Keratinocyte (primary cell): Measurements from ENCODE around the gene ANKRD42. TPM values are rescaled to one million over a fixed set of nuclear protein-coding genes. Genes with fewer than 3 reads are reported as not detected.

Source experiments
- DNase-seq: peaks from one replicate; pipeline ENCODE4 v3.0.0-alpha.2; 2011; ENCODE audit warnings: low read depth, missing footprints, low spot score
- FAIRE-seq: peaks from 2 replicates; lab custom pipeline; 2011; peaks lifted over from hg19 to GRCh38; lab: Jason Lieb, UNC
- H2AFZ ChIP-seq: 2 replicates; pipeline ENCODE4 v1.6.0; 2012; ENCODE audit warnings: low read length, control low read depth, inconsistent platforms; ENCODE audit not compliant: control insufficient read depth
- H3K27ac ChIP-seq: 2 replicates; pipeline ENCODE4 v1.5.1; 2011; ENCODE audit warnings: low read length; ENCODE audit not compliant: control insufficient read depth, insufficient read depth
- H3K27me3 ChIP-seq: 3 replicates; pipeline ENCODE4 v1.6.0; 2011; ENCODE audit warnings: low read length; ENCODE audit not compliant: control insufficient read depth, insufficient read depth; ENCODE audit errors: extremely low read depth
- H3K36me3 ChIP-seq, 2 experiments: 2 replicates in 1 of 2; 3 replicates in 1 of 2; pipeline ENCODE4 v1.5.1; 2011; ENCODE audit warnings: low read length in 2 of 2, mild to moderate bottlenecking in 1 of 2; ENCODE audit not compliant: control insufficient read depth in 2 of 2, insufficient read depth in 2 of 2; ENCODE audit errors: extremely low read depth in 1 of 2
- H3K4me1 ChIP-seq: 3 replicates; pipeline ENCODE4 v1.5.1; 2011; ENCODE audit warnings: low read length; ENCODE audit not compliant: control insufficient read depth, insufficient read depth; ENCODE audit errors: extremely low read depth
- H3K4me2 ChIP-seq: 3 replicates; pipeline ENCODE4 v1.6.0; 2011; ENCODE audit warnings: low read depth, low read length; ENCODE audit not compliant: control insufficient read depth, insufficient read depth; ENCODE audit errors: extremely low read depth
- H3K4me3 ChIP-seq, 3 experiments: fragments of 200-600 bp in 1 of 3; sonication (generic) in 1 of 3; 2 replicates in 2 of 3; 3 replicates in 1 of 3; pipeline ENCODE4 v1.5.1; 2011 to 2016; ENCODE audit warnings: low read length in 3 of 3, mild to moderate bottlenecking in 3 of 3, control low read depth in 2 of 3, inconsistent platforms in 1 of 3, low read depth in 1 of 3, mixed read lengths in 1 of 3, mixed run types in 1 of 3, moderate library complexity in 1 of 3; ENCODE audit not compliant: control insufficient read depth in 2 of 3, insufficient read depth in 2 of 3; ENCODE audit errors: extremely low read depth in 1 of 3
- H3K79me2 ChIP-seq: 2 replicates; pipeline ENCODE4 v1.6.0; 2012; ENCODE audit warnings: low read length; ENCODE audit not compliant: control insufficient read depth, insufficient read depth
- H3K9ac ChIP-seq: 3 replicates; pipeline ENCODE4 v1.6.0; 2011; ENCODE audit warnings: low read length; ENCODE audit not compliant: control insufficient read depth, insufficient read depth; ENCODE audit errors: extremely low read depth
- H3K9me1 ChIP-seq: 3 replicates; pipeline ENCODE4 v1.6.0; 2011; ENCODE audit warnings: low read length; ENCODE audit not compliant: control insufficient read depth, insufficient read depth; ENCODE audit errors: extremely low read depth
- H3K9me3 ChIP-seq: 2 replicates; pipeline ENCODE4 v1.5.1; 2012; ENCODE audit warnings: low read depth, low read length; ENCODE audit not compliant: control insufficient read depth
- H4K20me1 ChIP-seq: 3 replicates; pipeline ENCODE4 v1.6.0; 2011; ENCODE audit warnings: low read length; ENCODE audit not compliant: control insufficient read depth, insufficient read depth; ENCODE audit errors: extremely low read depth
- EZH2 ChIP-seq: IDR thresholded peaks from one replicate; pipeline ENCODE4 v1.6.1; 2012; ENCODE audit warnings: inconsistent platforms, mild to moderate bottlenecking, low read length, moderate library complexity
- dilution Hi-C: fragments of 300-500 bp; cut with MboI; formaldehyde crosslinking; loops from one replicate; pipeline ENCODE4 v1.7.0; 2020; ENCODE audit warnings: low sequenced_read_pairs; ENCODE audit not compliant: extremely low pct_ligation_motif_present
- polyA plus RNA-seq, 5 experiments: library from polyadenylated mRNA; depleted of rRNA in 3 of 5; stranded (reverse) in 3 of 5; stranded (forward) in 1 of 5; unstranded in 1 of 5; fragments of >200 nt; gene quantifications; 1 replicate in 1 of 5; 2 replicates in 3 of 5; 3 replicates in 1 of 5; pipeline versions ENCODE4 v1.2.1 to v1.2.3, GENCODE V29; 2011 to 2012; ENCODE audit warnings: missing spikeins in 2 of 5, low read depth in 1 of 5, low replicate concordance in 1 of 5
- TF ChIP-seq, protein P1 (sequence below), 3 experiments: IDR thresholded peaks in 1 of 3; conservative IDR thresholded peaks in 1 of 3; optimal IDR thresholded peaks in 1 of 3; 2 replicates in 2 of 3; 3 replicates in 1 of 3; pipeline versions ENCODE3 to v1.5.1; 2011; ENCODE audit warnings: low read length in 3 of 3, mild to moderate bottlenecking in 3 of 3, moderate library complexity in 2 of 3, control low read depth in 1 of 3, inconsistent platforms in 1 of 3; ENCODE audit not compliant: insufficient read depth in 2 of 3; ENCODE audit errors: extremely low read depth in 1 of 3

Gene ANKRD42
- polyA plus RNA-seq, 1 donor (not counting 4 experiments of a cell fraction or from before 2014, with no cell fraction given), result 11.0 TPM

DNA sequence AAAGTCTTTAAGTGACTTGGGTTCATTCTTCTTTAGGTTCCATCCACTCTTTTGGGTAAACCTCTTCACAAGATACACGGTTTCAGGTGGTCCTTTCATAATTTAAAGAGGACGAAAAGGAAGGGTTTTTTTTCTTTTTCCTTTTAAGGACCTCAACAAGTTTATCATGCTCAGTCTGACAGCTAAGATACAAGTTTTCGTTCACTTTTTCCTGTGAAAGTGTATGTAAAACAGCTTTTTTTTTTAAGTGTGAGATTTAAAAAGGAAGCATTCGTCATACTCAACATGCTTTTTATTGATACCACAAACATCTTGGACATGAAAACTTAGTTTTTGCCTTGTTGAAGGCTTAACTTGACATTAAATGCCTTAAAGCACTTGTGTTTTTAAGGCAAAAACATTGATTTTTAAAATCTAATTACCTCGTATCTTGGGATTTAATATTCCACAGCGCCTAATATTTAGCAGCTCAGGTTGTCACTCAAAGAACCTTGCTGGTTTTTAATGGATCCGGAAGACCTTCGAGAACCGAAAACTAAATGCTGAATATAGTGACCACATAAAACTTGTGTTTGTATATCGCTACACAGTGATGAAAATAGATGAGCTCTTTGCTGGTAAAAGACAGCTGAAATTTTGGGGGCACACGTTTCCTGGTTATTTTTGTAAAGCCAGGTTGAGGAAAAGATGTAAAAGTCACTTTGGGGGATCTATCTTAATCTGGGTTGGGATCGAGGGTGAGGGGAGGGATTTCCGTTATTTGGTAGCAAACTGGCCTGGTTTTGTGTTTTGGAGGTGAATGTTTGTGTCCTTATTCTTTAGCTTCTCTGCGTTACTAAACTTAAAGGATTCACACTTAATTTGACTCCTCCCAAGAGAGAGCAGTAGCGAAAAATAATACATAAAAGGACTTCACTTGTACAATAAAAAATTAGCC, 34.3 kb upstream of the ANKRD42 start:
- H3K27me3 ChIP-seq, result no peaks in the 10 kb centered on the region
- H3K9me3 ChIP-seq, result no peaks in the 10 kb centered on the region

DNA sequence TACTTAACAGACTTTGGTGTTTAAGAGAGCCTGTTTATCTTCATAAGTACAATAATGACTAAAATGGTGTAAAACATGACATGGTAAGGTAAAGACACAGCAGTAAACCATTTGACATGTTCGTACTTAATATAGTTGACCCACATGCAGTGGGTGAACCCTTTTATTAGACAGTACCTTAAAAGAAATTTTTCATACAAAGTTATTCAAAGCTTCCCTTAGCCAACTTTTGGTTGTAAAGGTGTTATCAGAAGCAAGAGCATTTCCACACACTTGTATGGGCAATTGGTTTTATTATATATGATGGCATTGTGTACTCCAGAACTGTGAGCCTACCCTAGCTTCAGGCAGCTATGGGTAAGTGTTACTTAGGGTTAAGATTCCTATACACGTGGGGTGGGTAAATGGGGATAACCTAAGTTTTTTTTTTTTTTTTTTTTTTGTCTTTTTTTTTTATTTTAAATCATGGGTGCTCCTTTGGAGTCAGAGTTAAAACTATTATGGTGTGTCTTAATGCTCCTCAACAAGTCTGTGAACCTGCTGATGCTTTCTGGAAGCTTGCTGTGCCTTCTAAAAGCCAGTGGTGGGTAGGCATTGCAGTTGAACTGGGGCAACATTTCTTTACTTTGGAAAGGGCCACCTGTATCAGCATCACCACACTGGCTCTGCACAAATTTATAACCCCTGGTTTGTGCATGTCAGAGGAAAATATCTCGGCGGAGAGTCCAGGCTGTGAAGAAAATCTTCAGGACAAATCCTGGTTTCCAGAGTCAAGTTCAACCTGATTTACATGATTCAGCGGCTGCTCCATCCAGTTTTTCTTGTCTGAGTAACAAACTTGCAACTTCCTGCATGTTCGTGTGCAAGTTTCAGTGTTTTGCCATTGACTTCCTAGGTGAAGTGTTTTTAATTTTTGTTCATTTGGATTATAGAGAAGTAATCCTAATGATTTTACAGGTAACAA, 33.3 kb upstream of the ANKRD42 start:
- Histone ChIP-seq H3K4me1 (peaks cover 18% of the 10 kb centered on the region), H3K36me3 (peaks cover 5 to 24% of the 10 kb centered on the region in 2 experiments), H3K4me3 (peak overlapping the region; percentile 93 to 100 (median 96)), H3K27ac (peak overlapping the region; percentile 98), H3K79me2 (peaks cover 74% of the 10 kb centered on the region), H3K4me2 (peak overlapping the region; percentile 96), H4K20me1 (peaks cover 20% of the 10 kb centered on the region), H2AFZ (no peak overlapping the region), H3K9me1 (no peaks in the 10 kb centered on the region), H3K9ac (peak overlapping the region; percentile 98), H3K9me3 (no peaks in the 10 kb centered on the region), H3K27me3 (no peaks in the 10 kb centered on the region)
- TF ChIP-seq, protein P1, sequence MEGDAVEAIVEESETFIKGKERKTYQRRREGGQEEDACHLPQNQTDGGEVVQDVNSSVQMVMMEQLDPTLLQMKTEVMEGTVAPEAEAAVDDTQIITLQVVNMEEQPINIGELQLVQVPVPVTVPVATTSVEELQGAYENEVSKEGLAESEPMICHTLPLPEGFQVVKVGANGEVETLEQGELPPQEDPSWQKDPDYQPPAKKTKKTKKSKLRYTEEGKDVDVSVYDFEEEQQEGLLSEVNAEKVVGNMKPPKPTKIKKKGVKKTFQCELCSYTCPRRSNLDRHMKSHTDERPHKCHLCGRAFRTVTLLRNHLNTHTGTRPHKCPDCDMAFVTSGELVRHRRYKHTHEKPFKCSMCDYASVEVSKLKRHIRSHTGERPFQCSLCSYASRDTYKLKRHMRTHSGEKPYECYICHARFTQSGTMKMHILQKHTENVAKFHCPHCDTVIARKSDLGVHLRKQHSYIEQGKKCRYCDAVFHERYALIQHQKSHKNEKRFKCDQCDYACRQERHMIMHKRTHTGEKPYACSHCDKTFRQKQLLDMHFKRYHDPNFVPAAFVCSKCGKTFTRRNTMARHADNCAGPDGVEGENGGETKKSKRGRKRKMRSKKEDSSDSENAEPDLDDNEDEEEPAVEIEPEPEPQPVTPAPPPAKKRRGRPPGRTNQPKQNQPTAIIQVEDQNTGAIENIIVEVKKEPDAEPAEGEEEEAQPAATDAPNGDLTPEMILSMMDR (optimal IDR thresholded peaks at IDR 0.05 in 1 of 3, IDR thresholded peaks at IDR 0.05 in 1 of 3, conservative IDR thresholded peaks at IDR 0.05 in 1 of 3; ENCODE audit: extremely low read depth in 1 of 3, insufficient read depth in 2 of 3, low read length in 3 of 3), result no peak
- TF ChIP-seq EZH2, result no peak
- peak; percentile 29 for FAIRE-seq
- dilution Hi-C loops, result no loop called here
- DNase-seq, result no peak

More for the DNA sequence above, 34.3 kb upstream of the ANKRD42 start:
- peaks cover 2 to 19% of the 10 kb centered on the region in 2 experiments for H3K36me3 ChIP-seq
- no peak for FAIRE-seq
- dilution Hi-C loops, result no loop called here
- H4K20me1 ChIP-seq, result peaks cover 20% of the 10 kb centered on the region
- H3K9me1 ChIP-seq, result no peaks in the 10 kb centered on the region
- TF ChIP-seq, protein P1 (optimal IDR thresholded peaks at IDR 0.05 in 1 of 3, IDR thresholded peaks at IDR 0.05 in 1 of 3, conservative IDR thresholded peaks at IDR 0.05 in 1 of 3; ENCODE audit: extremely low read depth in 1 of 3, insufficient read depth in 2 of 3, low read length in 3 of 3), result no peak
- no peak for TF ChIP-seq EZH2
- H2AFZ ChIP-seq, result no peak overlapping the region
- H3K4me2 ChIP-seq, result peak overlapping the region; percentile 96
- H3K27ac ChIP-seq, result peak overlapping the region; percentile 98
- peak overlapping the region; percentile 98 for H3K9ac ChIP-seq
- peaks cover 67% of the 10 kb centered on the region for H3K79me2 ChIP-seq
- H3K4me1 ChIP-seq, result peaks cover 18% of the 10 kb centered on the region
- peak overlapping the region; percentile 93 to 100 (median 96) for H3K4me3 ChIP-seq
- no peak for DNase-seq
